ENCODE measurements around the gene SVEP1. TPM values are rescaled to one million over a fixed set of nuclear protein-coding genes. Genes with fewer than 3 reads are reported as not detected.

Gene SVEP1
- polyA plus RNA-seq, 1 donor (not counting 4 experiments of a cell fraction or from before 2014, with no cell fraction given), result 0.14 TPM

DNA sequence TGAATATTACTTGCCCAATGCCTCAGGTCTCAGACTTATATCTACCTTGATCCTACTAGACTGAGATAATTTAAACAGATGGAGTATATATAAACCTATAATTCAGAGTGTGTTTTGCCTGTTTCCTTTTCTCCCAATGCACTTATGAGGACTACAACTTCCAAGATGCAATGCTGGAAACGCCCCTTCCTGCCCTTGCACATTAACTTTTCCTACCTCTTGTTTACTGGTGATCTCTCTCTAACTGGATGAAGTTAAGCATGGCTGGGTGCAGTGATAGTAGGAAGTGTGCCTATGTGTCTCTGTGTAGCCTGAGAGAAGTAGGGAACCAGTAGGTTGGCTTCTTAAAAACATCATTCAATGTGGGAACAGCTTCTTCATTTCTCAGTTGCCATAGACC, 115.2 kb downstream of the SVEP1 start:
- dilution Hi-C loops (cut with MboI; ENCODE audit: extremely low pct_ligation_motif_present, low sequenced_read_pairs), result no loop called here
- H3K9me3 ChIP-seq (ENCODE audit: control insufficient read depth, low read depth, low read length), result no peaks in the 10 kb centered on the region
- no peak overlapping the region for H3K4me2 ChIP-seq (ENCODE audit: control insufficient read depth, extremely low read depth, insufficient read depth, low read depth, low read length)
- H3K4me1 ChIP-seq (ENCODE audit: control insufficient read depth, extremely low read depth, insufficient read depth, low read length), result no peaks in the 10 kb centered on the region
- no peak overlapping the region for H3K27ac ChIP-seq (ENCODE audit: control insufficient read depth, insufficient read depth, low read length)
- peak overlapping the region; percentile 47 for H2AFZ ChIP-seq (ENCODE audit: control insufficient read depth, low read length)
- H3K9ac ChIP-seq (ENCODE audit: control insufficient read depth, extremely low read depth, insufficient read depth, low read length), result no peak overlapping the region
- no peaks in the 10 kb centered on the region for H3K79me2 ChIP-seq (ENCODE audit: control insufficient read depth, insufficient read depth, low read length)
- no peaks in the 10 kb centered on the region for H3K9me1 ChIP-seq (ENCODE audit: control insufficient read depth, extremely low read depth, insufficient read depth, low read length)
- no peak overlapping the region for H3K4me3 ChIP-seq (ENCODE audit: control insufficient read depth in 2 of 3, extremely low read depth in 1 of 3, insufficient read depth in 2 of 3, low read depth in 1 of 3, low read length in 3 of 3)
- H4K20me1 ChIP-seq (ENCODE audit: control insufficient read depth, extremely low read depth, insufficient read depth, low read length), result no peaks in the 10 kb centered on the region
- H3K36me3 ChIP-seq (ENCODE audit: control insufficient read depth in 2 of 2, extremely low read depth in 1 of 2, insufficient read depth in 2 of 2, low read length in 2 of 2), result no peaks in the 10 kb centered on the region
- no peak for FAIRE-seq
- TF ChIP-seq, protein P1, sequence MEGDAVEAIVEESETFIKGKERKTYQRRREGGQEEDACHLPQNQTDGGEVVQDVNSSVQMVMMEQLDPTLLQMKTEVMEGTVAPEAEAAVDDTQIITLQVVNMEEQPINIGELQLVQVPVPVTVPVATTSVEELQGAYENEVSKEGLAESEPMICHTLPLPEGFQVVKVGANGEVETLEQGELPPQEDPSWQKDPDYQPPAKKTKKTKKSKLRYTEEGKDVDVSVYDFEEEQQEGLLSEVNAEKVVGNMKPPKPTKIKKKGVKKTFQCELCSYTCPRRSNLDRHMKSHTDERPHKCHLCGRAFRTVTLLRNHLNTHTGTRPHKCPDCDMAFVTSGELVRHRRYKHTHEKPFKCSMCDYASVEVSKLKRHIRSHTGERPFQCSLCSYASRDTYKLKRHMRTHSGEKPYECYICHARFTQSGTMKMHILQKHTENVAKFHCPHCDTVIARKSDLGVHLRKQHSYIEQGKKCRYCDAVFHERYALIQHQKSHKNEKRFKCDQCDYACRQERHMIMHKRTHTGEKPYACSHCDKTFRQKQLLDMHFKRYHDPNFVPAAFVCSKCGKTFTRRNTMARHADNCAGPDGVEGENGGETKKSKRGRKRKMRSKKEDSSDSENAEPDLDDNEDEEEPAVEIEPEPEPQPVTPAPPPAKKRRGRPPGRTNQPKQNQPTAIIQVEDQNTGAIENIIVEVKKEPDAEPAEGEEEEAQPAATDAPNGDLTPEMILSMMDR (optimal IDR thresholded peaks at IDR 0.05 in 1 of 3, IDR thresholded peaks at IDR 0.05 in 1 of 3, conservative IDR thresholded peaks at IDR 0.05 in 1 of 3; ENCODE audit: extremely low read depth in 1 of 3, insufficient read depth in 2 of 3, low read length in 3 of 3), result no peak
- TF ChIP-seq EZH2 (IDR thresholded peaks at IDR 0.05; ENCODE audit: low read length), result no peak
- H3K27me3 ChIP-seq (ENCODE audit: control insufficient read depth, extremely low read depth, insufficient read depth, low read length), result no peaks in the 10 kb centered on the region
- DNase-seq (ENCODE audit: low read depth, low spot score), result no peak

DNA sequence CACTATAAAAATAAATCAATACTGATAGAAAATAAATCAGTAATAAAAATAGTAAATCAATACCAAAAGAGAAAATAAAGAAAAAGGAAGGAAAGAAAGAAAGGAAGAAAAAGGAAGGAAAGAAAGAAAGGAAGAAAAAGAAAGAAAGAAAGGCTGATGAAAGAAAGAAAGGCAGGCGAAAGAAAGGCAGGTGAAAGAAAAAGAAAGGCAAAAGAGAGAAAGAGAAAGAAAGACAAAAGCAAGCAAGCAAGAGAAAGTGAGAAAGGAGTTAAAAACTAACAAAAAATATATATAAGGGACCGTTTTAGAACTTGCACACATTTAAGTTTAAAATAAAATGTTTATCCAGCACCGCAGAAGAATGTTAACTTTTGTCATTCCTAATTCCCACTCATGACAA, 116.0 kb downstream of the SVEP1 start:
- dilution Hi-C loops (cut with MboI; ENCODE audit: extremely low pct_ligation_motif_present, low sequenced_read_pairs), result no loop called here
- H3K9me1 ChIP-seq (ENCODE audit: control insufficient read depth, extremely low read depth, insufficient read depth, low read length), result no peaks in the 10 kb centered on the region
- FAIRE-seq (no peak), DNase-seq (ENCODE audit: low read depth, low spot score) (no peak)
- no peaks in the 10 kb centered on the region for H3K9me3 ChIP-seq (ENCODE audit: control insufficient read depth, low read depth, low read length)
- TF ChIP-seq EZH2 (IDR thresholded peaks at IDR 0.05; ENCODE audit: low read length), result no peak
- TF ChIP-seq, protein P1 (optimal IDR thresholded peaks at IDR 0.05 in 1 of 3, IDR thresholded peaks at IDR 0.05 in 1 of 3, conservative IDR thresholded peaks at IDR 0.05 in 1 of 3; ENCODE audit: extremely low read depth in 1 of 3, insufficient read depth in 2 of 3, low read length in 3 of 3), result no peak
- no peak overlapping the region for H3K27ac ChIP-seq (ENCODE audit: control insufficient read depth, insufficient read depth, low read length)
- H2AFZ ChIP-seq (ENCODE audit: control insufficient read depth, low read length), result no peak overlapping the region
- H3K79me2 ChIP-seq (ENCODE audit: control insufficient read depth, insufficient read depth, low read length), result no peaks in the 10 kb centered on the region
- no peaks in the 10 kb centered on the region for H3K36me3 ChIP-seq (ENCODE audit: control insufficient read depth in 2 of 2, extremely low read depth in 1 of 2, insufficient read depth in 2 of 2, low read length in 2 of 2)
- H3K9ac ChIP-seq (ENCODE audit: control insufficient read depth, extremely low read depth, insufficient read depth, low read length), result no peak overlapping the region
- no peaks in the 10 kb centered on the region for H3K27me3 ChIP-seq (ENCODE audit: control insufficient read depth, extremely low read depth, insufficient read depth, low read length)
- H3K4me3 ChIP-seq (ENCODE audit: control insufficient read depth in 2 of 3, extremely low read depth in 1 of 3, insufficient read depth in 2 of 3, low read depth in 1 of 3, low read length in 3 of 3), result no peak overlapping the region
- H4K20me1 ChIP-seq (ENCODE audit: control insufficient read depth, extremely low read depth, insufficient read depth, low read length), result no peaks in the 10 kb centered on the region
- no peak overlapping the region for H3K4me2 ChIP-seq (ENCODE audit: control insufficient read depth, extremely low read depth, insufficient read depth, low read depth, low read length)
- no peaks in the 10 kb centered on the region for H3K4me1 ChIP-seq (ENCODE audit: control insufficient read depth, extremely low read depth, insufficient read depth, low read length)

Measured in keratinocyte (primary cell).